ENCODE results near the gene PPP2R5D. TPM values are rescaled to one million over a fixed set of nuclear protein-coding genes. Genes with fewer than 3 reads are reported as not detected.

PPP2R5D gene
- total and polyA plus RNA-seq, 9 of the 15 experiments (the other 6 are each of a cell fraction or from before 2014, with no cell fraction given) = 1.3 to 96.1 (median 38.4) TPM

GRCh38 chr6:42979523-42980177 lies 4.7 kb upstream of the PPP2R5D start (continued):
- no peak for TF ChIP-seq PTTG1 (tag; IDR thresholded peaks at IDR 0.05; ENCODE audit: low read depth)
- no peak for TF ChIP-seq JUN (IDR thresholded peaks at IDR 0.05; ENCODE audit: borderline replicate concordance, low read depth, low read length)
- peak; percentile 42; the same call in 1 of the 2 replicates for TF ChIP-seq JUN (CRISPR knock-in tag; IDR thresholded peaks at IDR 0.05; ENCODE audit: borderline replicate concordance)
- no peak for TF ChIP-seq ZNF3 (CRISPR knock-in tag; IDR thresholded peaks at IDR 0.05)
- TF ChIP-seq LARP7 (IDR thresholded peaks at IDR 0.05) = no peak
- peak; percentile 12; the same call in 1 of the 2 replicates for TF ChIP-seq PML (IDR thresholded peaks at IDR 0.05; ENCODE audit: low read length)
- no peak for TF ChIP-seq CREM (IDR thresholded peaks at IDR 0.05; ENCODE audit: low read depth)
- TF ChIP-seq HDAC6 (IDR thresholded peaks at IDR 0.05; ENCODE audit: low read depth, low read length) = no peak
- TF ChIP-seq ZNF143 (CRISPR knock-in tag; IDR thresholded peaks at IDR 0.05) = no peak
- no peak for TF ChIP-seq BACH1 (tag; IDR thresholded peaks at IDR 0.05)
- TF ChIP-seq ZNF263 (CRISPR knock-in tag; IDR thresholded peaks at IDR 0.05; ENCODE audit: borderline replicate concordance) = 0 out of 2 replicates have a peak, but pooled peaks have one; percentile 28
- TF ChIP-seq POLR3A (IDR thresholded peaks at IDR 0.05; ENCODE audit: borderline replicate concordance, extremely low read depth, insufficient read depth, insufficient read length) = no peak
- TF ChIP-seq RHOXF2B (CRISPR knock-in tag; conservative IDR thresholded peaks at IDR 0.05) = no peak
- TF ChIP-seq GTF3C2 (IDR thresholded peaks at IDR 0.05; ENCODE audit: borderline replicate concordance, extremely low read depth, insufficient read length) = no peak
- TF ChIP-seq GATAD2B (IDR thresholded peaks at IDR 0.05; ENCODE audit: borderline replicate concordance) = no peak
- TF ChIP-seq SMARCA4 (IDR thresholded peaks at IDR 0.05) = no peak
- no peak for TF ChIP-seq ZFPM2 (CRISPR knock-in tag; IDR thresholded peaks at IDR 0.05)
- TF ChIP-seq TFAM (CRISPR knock-in tag; conservative IDR thresholded peaks at IDR 0.05) = no peak
- peak; percentile 44; the same call in 1 of the 2 replicates for TF ChIP-seq GABPB1 (CRISPR knock-in tag; IDR thresholded peaks at IDR 0.05)
- no peak for TF ChIP-seq FOXA1 (IDR thresholded peaks at IDR 0.05; ENCODE audit: borderline replicate concordance)
- peak; percentile 6; the same call in 1 of the 2 replicates for TF ChIP-seq L3MBTL2 (IDR thresholded peaks at IDR 0.05)
- TF ChIP-seq HIVEP1 (CRISPR knock-in tag; IDR thresholded peaks at IDR 0.05) = no peak
- TF ChIP-seq TAF1 (IDR thresholded peaks at IDR 0.05; ENCODE audit: control insufficient read depth, extremely low read depth, insufficient read depth, low read length, severe bottlenecking) = no peak
- TF ChIP-seq AFF1 (IDR thresholded peaks at IDR 0.05; ENCODE audit: low read depth in 1 of 2, partially characterized antibody in 2 of 2) = peak in 1 of 2 experiments; percentile 19

Measured in K562 (cell line).